Endodermal cell (in vitro differentiated cells): ENCODE measurements around the gene ZSWIM6. TPM values are rescaled to one million over a fixed set of nuclear protein-coding genes. Genes with fewer than 3 reads are reported as not detected.

Source experiments
- DNase-seq: peaks from one replicate; pipeline ENCODE4 v3.0.0-alpha.2; 2017
- H3K27ac ChIP-seq: 2 replicates; pipeline ENCODE4 v1.5.1; 2013; ENCODE audit warnings: mild to moderate bottlenecking, low read depth, low read length, moderate library complexity
- H3K27me3 ChIP-seq: 2 replicates; pipeline ENCODE4 v1.6.1; 2013; ENCODE audit warnings: mild to moderate bottlenecking, low read length, moderate library complexity; ENCODE audit not compliant: insufficient read depth, control insufficient read depth, poor library complexity, severe bottlenecking
- H3K36me3 ChIP-seq: 2 replicates; pipeline ENCODE4 v1.7.0; 2013; ENCODE audit warnings: mild to moderate bottlenecking, low read length, moderate library complexity; ENCODE audit not compliant: control insufficient read depth, insufficient read depth
- H3K4me1 ChIP-seq: one replicate; pipeline ENCODE4 v1.7.0; 2013; ENCODE audit warnings: low read length; ENCODE audit not compliant: control insufficient read depth, insufficient read depth
- H3K4me3 ChIP-seq: 2 replicates; pipeline ENCODE4 v1.5.1; 2013; ENCODE audit warnings: mild to moderate bottlenecking, low read length, moderate library complexity
- H3K9ac ChIP-seq: 2 replicates; pipeline ENCODE4 v1.6.1; 2013; ENCODE audit warnings: mild to moderate bottlenecking, low read length, moderate library complexity; ENCODE audit not compliant: poor library complexity, severe bottlenecking; ENCODE audit errors: extremely low read depth
- H3K9me3 ChIP-seq: 2 replicates; pipeline ENCODE4 v1.6.1; 2013; ENCODE audit warnings: mild to moderate bottlenecking, low read length, moderate library complexity; ENCODE audit not compliant: control insufficient read depth
- H3K27ac Mint-ChIP-seq: 2 replicates; pipeline ENCODE4 v1.8.0; 2020; ENCODE audit warnings: mixed read lengths
- H3K27me3 Mint-ChIP-seq: 2 replicates; pipeline ENCODE4 v1.8.0; 2021; ENCODE audit warnings: mild to moderate bottlenecking, mixed read lengths; ENCODE audit not compliant: insufficient read depth
- H3K36me3 Mint-ChIP-seq: 2 replicates; pipeline ENCODE4 v1.8.0; 2020; ENCODE audit warnings: low read depth, mixed read lengths
- H3K4me1 Mint-ChIP-seq: 2 replicates; pipeline ENCODE4 v1.8.0; 2020; ENCODE audit warnings: mixed read lengths
- H3K4me3 Mint-ChIP-seq: 2 replicates; pipeline ENCODE4 v1.8.0; 2020; ENCODE audit warnings: mild to moderate bottlenecking, moderate library complexity, mixed read lengths
- H3K9me3 Mint-ChIP-seq: 2 replicates; pipeline ENCODE4 v1.8.0; 2020; ENCODE audit warnings: mild to moderate bottlenecking, mixed read lengths
- CTCF ChIP-seq: fragments of 200-600 bp; sonication (generic); conservative IDR thresholded peaks from 2 replicates; pipeline ENCODE4 v1.5.0; 2021; ENCODE audit warnings: antibody characterized with exemption, mild to moderate bottlenecking
- WGBS, 2 experiments: methylation state at CpG; one replicate each; pipeline versions ENCODE4 v1.1.5 to v1.1.7; 2013; ENCODE audit warnings: missing lambda C conversion rate in 2 of 2, mixed read lengths in 1 of 2; ENCODE audit not compliant: insufficient coverage in 1 of 2, insufficient read length in 1 of 2; 5-methylcytosine and 5-hydroxymethylcytosine counted together
- total RNA-seq, 2 donors: library from RNA; stranded (reverse); fragmentation: NEBNext Ultra II Directional in 1 of 2; extraction: Animal tissue kit (Norgen Biotek cat#: 25700) in 1 of 2; gene quantifications; 2 replicates in 1 of 2; 3 replicates in 1 of 2; pipeline ENCODE4 v1.2.1, GENCODE V29; 2021

Gene ZSWIM6
- total RNA-seq, 2 donors from 2014 or later, result 18.1 to 18.8 TPM

GRCh38 chr5:61351733-61352132 is 19.7 kb downstream of the ZSWIM6 start:
- H3K27ac ChIP-seq, result no peak overlapping the region
- TF ChIP-seq CTCF, result no peak
- H3K36me3 Mint-ChIP-seq, result peaks cover 6% of the 10 kb centered on the region
- H3K27me3 Mint-ChIP-seq, result no peaks in the 10 kb centered on the region
- no peaks in the 10 kb centered on the region for H3K9me3 ChIP-seq
- H3K4me3 Mint-ChIP-seq, result no peak overlapping the region
- H3K9ac ChIP-seq, result no peak overlapping the region
- no peaks in the 10 kb centered on the region for H3K27me3 ChIP-seq
- WGBS, 2 experiments, result 80 to 93% methylated on average over 1 to 2 of the region's 2 CpGs
- H3K4me3 ChIP-seq, result no peak overlapping the region
- peaks cover 3% of the 10 kb centered on the region for H3K9me3 Mint-ChIP-seq
- H3K36me3 ChIP-seq, result no peaks in the 10 kb centered on the region
- H3K4me1 Mint-ChIP-seq, result peaks cover 3% of the 10 kb centered on the region
- no peak overlapping the region for H3K27ac Mint-ChIP-seq
- no peak for DNase-seq
- H3K4me1 ChIP-seq, result no peaks in the 10 kb centered on the region

GRCh38 chr5:61352180-61352579 is 20.1 kb downstream of the ZSWIM6 start:
- H3K4me1 Mint-ChIP-seq, result peaks cover 3% of the 10 kb centered on the region
- H3K27me3 Mint-ChIP-seq, result no peaks in the 10 kb centered on the region
- no peaks in the 10 kb centered on the region for H3K36me3 ChIP-seq
- DNase-seq, result no peak
- H3K9ac ChIP-seq, result no peak overlapping the region
- no peak overlapping the region for H3K27ac ChIP-seq
- TF ChIP-seq CTCF, result no peak
- peaks cover 4% of the 10 kb centered on the region for H3K9me3 ChIP-seq
- H3K4me1 ChIP-seq, result no peaks in the 10 kb centered on the region
- H3K36me3 Mint-ChIP-seq, result peaks cover 6% of the 10 kb centered on the region
- H3K9me3 Mint-ChIP-seq, result peaks cover 6% of the 10 kb centered on the region
- no peak overlapping the region for H3K4me3 Mint-ChIP-seq
- no peak overlapping the region for H3K27ac Mint-ChIP-seq
- no peaks in the 10 kb centered on the region for H3K27me3 ChIP-seq
- no peak overlapping the region for H3K4me3 ChIP-seq

- no peaks in the 10 kb centered on the region for H3K4me1 ChIP-seq
- Mint-ChIP-seq H3K9me3 (peaks cover 3% of the 10 kb centered on the region), H3K27ac (no peak overlapping the region), H3K27me3 (no peaks in the 10 kb centered on the region), H3K36me3 (peaks cover 3% of the 10 kb centered on the region), H3K4me3 (no peak overlapping the region), H3K4me1 (peaks cover 3% of the 10 kb centered on the region)
- TF ChIP-seq CTCF, result no peak
- H3K27ac ChIP-seq, result no peak overlapping the region
- H3K9me3 ChIP-seq, result peaks cover 7% of the 10 kb centered on the region
- H3K36me3 ChIP-seq, result no peaks in the 10 kb centered on the region
- no peak overlapping the region for H3K9ac ChIP-seq
- H3K27me3 ChIP-seq, result no peaks in the 10 kb centered on the region
- no peak overlapping the region for H3K4me3 ChIP-seq
- 93 to 97% methylated on average over 2 to 3 of the region's 3 CpGs for WGBS, 2 experiments
- no peak for DNase-seq
Measured at GRCh38 chr5:61352612-61353156, 20.6 kb downstream of the ZSWIM6 start.
